Measurements from ENCODE around the gene ZNF792. TPM values are rescaled to one million over a fixed set of nuclear protein-coding genes. Genes with fewer than 3 reads are reported as not detected.

ZNF792 gene
- total RNA-seq (2022; extraction: Qiagen RNA extraction): 1.6 to 2.2 TPM (median 1.9 TPM) in 5 replicates

GRCh38 chr19:34963573-34964406 is at the start of gene ZNF792:
Gene ZNF792 (minus strand): TSS chr19:34964229. CDS start chr19:34963662, 567 bp downstream.

DNA sequence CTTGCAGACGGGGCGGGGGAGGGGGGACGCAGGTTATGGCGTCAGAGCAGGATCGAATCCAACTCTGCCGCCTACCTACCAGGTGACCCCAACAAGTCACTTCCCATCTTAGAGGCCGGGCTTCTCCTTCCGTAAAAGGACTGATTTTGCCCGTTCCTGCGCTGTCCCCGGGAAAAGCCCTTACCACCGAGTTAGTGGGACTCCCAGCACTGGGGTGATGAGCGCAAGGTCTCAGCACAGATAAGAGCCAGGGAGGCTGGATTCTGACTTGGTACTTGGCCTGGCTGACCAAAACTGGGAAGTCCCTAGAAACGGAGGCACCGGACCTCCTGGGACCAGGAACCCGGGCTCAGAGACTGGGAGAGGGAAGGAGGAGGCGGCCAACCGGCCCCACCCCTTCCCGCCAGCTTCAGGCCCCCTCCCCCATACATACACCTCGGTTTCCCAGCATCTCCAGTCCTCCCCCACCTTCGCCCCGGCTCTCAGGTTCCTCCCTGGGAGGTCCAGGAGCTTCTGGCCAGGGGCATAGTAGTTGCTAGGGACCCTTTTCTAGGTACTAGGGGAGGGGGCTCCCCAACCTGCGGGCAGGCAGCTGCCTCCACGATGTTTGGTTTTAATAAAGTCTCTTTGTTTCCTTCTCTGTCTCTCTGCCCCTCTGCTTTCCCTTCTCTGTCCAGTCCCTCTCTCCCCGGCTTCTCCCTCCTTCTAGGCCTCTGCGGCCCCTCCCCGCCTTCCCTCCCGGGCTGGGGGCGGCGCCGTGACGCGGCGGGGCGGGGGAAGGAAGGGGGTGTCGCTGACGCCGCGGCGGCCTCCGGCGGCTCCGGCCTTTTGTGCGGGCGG is 35.7 kb upstream of the ZNF792 start, which contains the start of gene GRAMD1A:
Gene GRAMD1A (plus strand): TSS at position 826 of the 840 bp plus-strand sequence. CDS start 156 bp downstream, outside the sequence.

DNA sequence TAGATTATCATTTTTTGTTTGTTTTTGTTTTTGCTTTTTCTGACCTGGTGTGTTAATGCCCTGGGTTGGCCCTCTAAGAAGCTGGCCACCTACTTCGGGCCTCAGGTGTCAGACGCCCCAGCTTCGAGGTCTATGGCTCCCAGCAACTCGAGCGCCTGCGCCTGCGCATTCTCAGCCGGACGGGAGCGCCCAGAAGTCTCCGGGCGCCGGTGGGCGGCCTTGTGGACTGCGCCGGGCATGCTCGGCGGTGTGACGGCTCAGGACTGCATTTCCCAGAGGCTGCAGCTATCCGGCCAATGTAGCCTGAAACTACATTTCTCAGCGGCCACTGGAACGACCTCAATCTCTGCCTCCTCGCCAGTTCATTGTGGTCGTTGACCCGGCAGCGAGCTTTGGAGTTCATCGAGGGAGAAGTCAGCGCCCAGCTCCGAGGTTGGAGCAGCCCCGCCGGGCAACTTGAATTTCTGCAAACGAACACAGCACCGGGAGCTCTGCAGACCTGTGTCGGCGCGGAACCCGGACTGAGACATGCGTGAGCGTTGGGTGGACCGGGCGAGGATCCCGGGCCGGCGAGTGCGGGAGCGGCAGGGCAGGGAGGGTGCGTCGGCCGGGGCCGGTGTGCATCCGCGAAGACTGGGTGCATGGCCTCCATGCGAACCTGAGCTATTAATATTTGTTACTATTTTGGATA is 37.2 kb downstream of the ZNF792 start, which contains the start of gene ZNF30:
Gene ZNF30 (plus strand): TSS at position 219 of the 691 bp plus-strand sequence. CDS start 3,045 bp downstream, outside the sequence.

Other genes starting within 250 kb of the ZNF792 start
- gene ZNF181, start 230.0 kb downstream of the ZNF792 start, total RNA-seq (2022; extraction: Qiagen RNA extraction): 7.6 to 11.9 TPM (median 10.4 TPM) in 5 replicates
- 2.1 to 3.4 TPM (median 2.7 TPM) in 5 replicates for gene ZNF599, start 191.0 kb downstream of the ZNF792 start, total RNA-seq (2022; extraction: Qiagen RNA extraction)
- 4.7 to 6.2 TPM (median 5.1 TPM) in 5 replicates for gene ZNF30, start 37.3 kb downstream of the ZNF792 start, total RNA-seq (2022; extraction: Qiagen RNA extraction)
- gene GRAMD1A, start 36.1 kb upstream of the ZNF792 start, total RNA-seq (2022; extraction: Qiagen RNA extraction): 113 to 159 TPM (median 150 TPM) in 5 replicates
- gene SCN1B, start 66.2 kb upstream of the ZNF792 start, total RNA-seq (2022; extraction: Qiagen RNA extraction): 13.1 to 20.9 TPM (median 19.9 TPM) in 5 replicates
- gene HPN, start 77.5 kb upstream of the ZNF792 start, total RNA-seq (2022; extraction: Qiagen RNA extraction): 0.05 to 0.09 TPM (median 0.07 TPM) in 5 replicates
- 0.10 to 0.24 TPM (median 0.12 TPM) in 4 of 5 replicates, not detected in the other for gene FXYD3, start 151.6 kb upstream of the ZNF792 start, total RNA-seq (2022; extraction: Qiagen RNA extraction)
- gene LGI4, start 170.8 kb upstream of the ZNF792 start, total RNA-seq (2022; extraction: Qiagen RNA extraction): 0.08 to 0.22 TPM (median 0.16 TPM) in 5 replicates
- gene FXYD1, start 174.6 kb upstream of the ZNF792 start, total RNA-seq (2022; extraction: Qiagen RNA extraction): 0.08 to 0.45 TPM (median 0.30 TPM) in 5 replicates
- gene FXYD7, start 179.0 kb upstream of the ZNF792 start, total RNA-seq (2022; extraction: Qiagen RNA extraction): 0.12 to 0.42 TPM (median 0.23 TPM) in 4 of 5 replicates, not detected in the other
- 199 to 233 TPM (median 227 TPM) in 5 replicates for gene FXYD5, start 190.5 kb upstream of the ZNF792 start, total RNA-seq (2022; extraction: Qiagen RNA extraction)